PFSK-1 (cell line): ENCODE data around the gene EPM2A.

Source experiments
- FOXP2 ChIP-seq: optimal IDR thresholded peaks from 2 replicates; pipeline ENCODE3; 2011; ENCODE audit warnings: borderline replicate concordance, control low read depth, inconsistent platforms; ENCODE audit not compliant: insufficient read depth; ENCODE audit errors: extremely low read length, extremely low read depth
- POLR2AphosphoS5 ChIP-seq: IDR thresholded peaks from 2 replicates; pipeline ENCODE4 v1.6.1; 2012; ENCODE audit warnings: low read depth, mild to moderate bottlenecking, control low read depth, low read length, moderate library complexity
- TAF1 ChIP-seq: IDR thresholded peaks from 2 replicates; pipeline ENCODE4 v1.6.1; 2012; ENCODE audit warnings: low read length, control low read depth, borderline replicate concordance; ENCODE audit not compliant: insufficient read depth
- TF ChIP-seq, protein P1 (sequence below), 2 experiments: IDR thresholded peaks; 2 replicates each; pipeline versions ENCODE4 v1.6.1 to v1.8.0; 2011 to 2012; ENCODE audit warnings: low read depth in 2 of 2, low read length in 2 of 2, control low read depth in 1 of 2, inconsistent platforms in 1 of 2, mild to moderate bottlenecking in 1 of 2, moderate library complexity in 1 of 2; ENCODE audit not compliant: insufficient read depth in 1 of 2

DNA sequence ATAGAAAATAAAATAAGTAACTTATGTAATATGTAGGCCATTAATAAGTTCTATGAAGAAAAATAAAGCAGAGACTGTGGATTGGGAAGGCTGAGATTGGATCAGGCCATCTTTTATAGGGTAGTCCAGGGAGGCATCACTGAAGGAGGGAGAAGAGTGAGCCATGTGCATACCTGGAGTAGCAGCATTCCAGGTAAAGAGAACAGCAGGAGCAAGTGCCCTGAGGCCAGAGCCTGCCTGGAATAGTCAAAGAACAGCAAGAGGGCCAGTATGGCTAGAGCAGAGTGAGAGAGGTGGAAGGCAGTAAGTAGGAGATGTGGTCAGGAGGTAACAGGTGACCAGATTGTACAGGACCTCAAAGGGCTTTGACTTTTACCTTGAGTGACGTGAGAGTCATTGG is 112.1 kb downstream of the EPM2A start:
- TF ChIP-seq TAF1 (no peak), POLR2AphosphoS5 (no peak), FOXP2 (no peak)
- TF ChIP-seq, protein P1, sequence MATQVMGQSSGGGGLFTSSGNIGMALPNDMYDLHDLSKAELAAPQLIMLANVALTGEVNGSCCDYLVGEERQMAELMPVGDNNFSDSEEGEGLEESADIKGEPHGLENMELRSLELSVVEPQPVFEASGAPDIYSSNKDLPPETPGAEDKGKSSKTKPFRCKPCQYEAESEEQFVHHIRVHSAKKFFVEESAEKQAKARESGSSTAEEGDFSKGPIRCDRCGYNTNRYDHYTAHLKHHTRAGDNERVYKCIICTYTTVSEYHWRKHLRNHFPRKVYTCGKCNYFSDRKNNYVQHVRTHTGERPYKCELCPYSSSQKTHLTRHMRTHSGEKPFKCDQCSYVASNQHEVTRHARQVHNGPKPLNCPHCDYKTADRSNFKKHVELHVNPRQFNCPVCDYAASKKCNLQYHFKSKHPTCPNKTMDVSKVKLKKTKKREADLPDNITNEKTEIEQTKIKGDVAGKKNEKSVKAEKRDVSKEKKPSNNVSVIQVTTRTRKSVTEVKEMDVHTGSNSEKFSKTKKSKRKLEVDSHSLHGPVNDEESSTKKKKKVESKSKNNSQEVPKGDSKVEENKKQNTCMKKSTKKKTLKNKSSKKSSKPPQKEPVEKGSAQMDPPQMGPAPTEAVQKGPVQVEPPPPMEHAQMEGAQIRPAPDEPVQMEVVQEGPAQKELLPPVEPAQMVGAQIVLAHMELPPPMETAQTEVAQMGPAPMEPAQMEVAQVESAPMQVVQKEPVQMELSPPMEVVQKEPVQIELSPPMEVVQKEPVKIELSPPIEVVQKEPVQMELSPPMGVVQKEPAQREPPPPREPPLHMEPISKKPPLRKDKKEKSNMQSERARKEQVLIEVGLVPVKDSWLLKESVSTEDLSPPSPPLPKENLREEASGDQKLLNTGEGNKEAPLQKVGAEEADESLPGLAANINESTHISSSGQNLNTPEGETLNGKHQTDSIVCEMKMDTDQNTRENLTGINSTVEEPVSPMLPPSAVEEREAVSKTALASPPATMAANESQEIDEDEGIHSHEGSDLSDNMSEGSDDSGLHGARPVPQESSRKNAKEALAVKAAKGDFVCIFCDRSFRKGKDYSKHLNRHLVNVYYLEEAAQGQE (IDR thresholded peaks at IDR 0.05; ENCODE audit: insufficient read depth in 1 of 2, low read depth in 2 of 2, low read length in 2 of 2) = no peak
